OCI-LY1 (cell line): ENCODE results near the gene MACIR.

Experiments used
- H2AFZ ChIP-seq: fragments of 200-600 bp; sonication (generic), shearing (Covaris generic); 2 replicates; pipeline ENCODE4 v1.6.0; 2014; ENCODE audit warnings: antibody characterized with exemption, mild to moderate bottlenecking, low read length
- H3F3A ChIP-seq: fragments of 200-600 bp; sonication (generic), shearing (Covaris generic); 2 replicates; pipeline ENCODE4 v1.6.0; 2014; ENCODE audit warnings: mild to moderate bottlenecking, antibody characterized with exemption, low read length, moderate library complexity; ENCODE audit not compliant: insufficient read depth
- H3K27ac ChIP-seq: fragments of 200-600 bp; sonication (generic); 2 replicates; pipeline ENCODE4 v1.5.1; 2014; ENCODE audit warnings: low read length, mixed run types, mild to moderate bottlenecking, low read depth; ENCODE audit not compliant: poor library complexity, severe bottlenecking
- H3K27me3 ChIP-seq: fragments of 200-600 bp; sonication (generic); 2 replicates; pipeline ENCODE4 v1.6.0; 2014; ENCODE audit warnings: antibody characterized with exemption, mild to moderate bottlenecking, low read length, moderate library complexity; ENCODE audit not compliant: insufficient read depth
- H3K36me3 ChIP-seq: fragments of 200-600 bp; sonication (generic); 2 replicates; pipeline ENCODE4 v1.6.1; 2014; ENCODE audit warnings: mild to moderate bottlenecking, antibody characterized with exemption, low read length, moderate library complexity, mixed read lengths; ENCODE audit not compliant: insufficient read depth
- H3K4me1 ChIP-seq: fragments of 200-600 bp; sonication (generic); 2 replicates; pipeline ENCODE4 v1.5.1; 2014; ENCODE audit warnings: mild to moderate bottlenecking, low read length, moderate library complexity; ENCODE audit not compliant: insufficient read depth, severe bottlenecking
- H3K4me2 ChIP-seq: fragments of 200-600 bp; sonication (generic), shearing (Covaris generic); 2 replicates; pipeline ENCODE4 v1.6.1; 2014; ENCODE audit warnings: low read length
- H3K4me3 ChIP-seq: fragments of 200-600 bp; sonication (generic); 2 replicates; pipeline ENCODE4 v1.5.1; 2014; ENCODE audit warnings: low read length, low read depth, mild to moderate bottlenecking, mixed read lengths; ENCODE audit not compliant: poor library complexity, severe bottlenecking
- H3K79me2 ChIP-seq: fragments of 200-600 bp; shearing (Covaris generic); 2 replicates; pipeline ENCODE4 v1.6.1; 2016; ENCODE audit warnings: mixed run types, low read length, mixed read lengths; ENCODE audit not compliant: insufficient read depth
- H3K9ac ChIP-seq: fragments of 200-600 bp; sonication (generic), shearing (Covaris generic); 2 replicates; pipeline ENCODE4 v1.6.1; 2014; ENCODE audit warnings: mild to moderate bottlenecking, low read length, mixed read lengths
- H3K9me2 ChIP-seq: fragments of 200-600 bp; sonication (generic), shearing (Covaris generic); 2 replicates; pipeline ENCODE4 v1.6.1; 2014; ENCODE audit warnings: low read depth, mild to moderate bottlenecking, low read length, mixed read lengths
- H3K9me3 ChIP-seq: fragments of 200-600 bp; shearing (Covaris generic); 2 replicates; pipeline ENCODE4 v1.6.1; 2014; ENCODE audit warnings: low read length, mixed read lengths
- H4K20me1 ChIP-seq: fragments of 200-600 bp; sonication (generic), shearing (Covaris generic); 2 replicates; pipeline ENCODE4 v1.6.0; 2016; ENCODE audit warnings: mild to moderate bottlenecking, low read length; ENCODE audit not compliant: insufficient read depth
- CTCF ChIP-seq: fragments of 200-600 bp; sonication (generic), shearing (Covaris generic); IDR thresholded peaks from 2 replicates; pipeline ENCODE4 v1.5.1; 2017; ENCODE audit warnings: mild to moderate bottlenecking, antibody characterized with exemption, low read length, moderate library complexity, mixed read lengths
- EZH2 ChIP-seq: fragments of 200-600 bp; sonication (generic), shearing (Covaris generic); IDR thresholded peaks from 2 replicates; pipeline ENCODE4 v1.8.0; 2017; ENCODE audit warnings: borderline replicate concordance, mixed run types, mild to moderate bottlenecking, antibody characterized with exemption, low read length, moderate library complexity, mixed read lengths

The MACIR gene

DNA sequence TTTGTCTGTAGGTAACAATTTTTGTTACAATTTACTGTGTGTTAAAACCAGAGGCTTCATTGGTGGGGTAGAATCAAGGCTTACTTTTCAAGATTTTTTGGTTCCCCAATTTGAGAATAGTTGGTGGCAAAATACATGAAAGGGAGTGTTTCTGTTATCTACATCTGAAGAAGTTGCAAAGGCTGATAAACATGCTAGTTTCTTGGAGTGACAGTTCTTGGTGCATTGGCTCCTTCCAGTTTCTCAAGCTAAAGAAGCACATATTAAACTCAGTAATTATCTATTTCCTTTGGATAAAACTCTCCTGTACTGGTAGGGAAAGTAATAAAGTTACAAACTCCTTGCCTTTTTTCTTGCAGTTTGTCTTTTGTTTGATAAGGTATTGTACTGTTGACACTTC is 5.9 kb downstream of the MACIR start:
- Histone ChIP-seq H3K79me2 (no peaks in the 10 kb centered on the region), H3K4me1 (peaks cover 14% of the 10 kb centered on the region), H3K27ac (no peak overlapping the region), H3K4me3 (no peak overlapping the region), H2AFZ (no peak overlapping the region), H3K36me3 (no peaks in the 10 kb centered on the region), H3K4me2 (no peak overlapping the region), H4K20me1 (no peaks in the 10 kb centered on the region), H3K27me3 (no peaks in the 10 kb centered on the region), H3K9me3 (no peaks in the 10 kb centered on the region), H3K9me2 (no peaks in the 10 kb centered on the region), H3F3A (no peaks in the 10 kb centered on the region), H3K9ac (no peak overlapping the region)
- TF ChIP-seq EZH2 = no peak
- no peak for TF ChIP-seq CTCF

- Histone ChIP-seq H3K4me2 (no peak overlapping the region), H3K4me3 (no peak overlapping the region), H4K20me1 (no peaks in the 10 kb centered on the region), H3K9me3 (no peaks in the 10 kb centered on the region), H3K27ac (no peak overlapping the region), H3F3A (no peaks in the 10 kb centered on the region), H2AFZ (no peak overlapping the region), H3K79me2 (no peaks in the 10 kb centered on the region), H3K9me2 (no peaks in the 10 kb centered on the region), H3K27me3 (no peaks in the 10 kb centered on the region), H3K36me3 (no peaks in the 10 kb centered on the region), H3K9ac (no peak overlapping the region), H3K4me1 (no peaks in the 10 kb centered on the region)
- TF ChIP-seq EZH2 (no peak), CTCF (no peak)
Observed at GRCh38 chr5:103270581-103270980, 12.0 kb downstream of the MACIR start.

DNA sequence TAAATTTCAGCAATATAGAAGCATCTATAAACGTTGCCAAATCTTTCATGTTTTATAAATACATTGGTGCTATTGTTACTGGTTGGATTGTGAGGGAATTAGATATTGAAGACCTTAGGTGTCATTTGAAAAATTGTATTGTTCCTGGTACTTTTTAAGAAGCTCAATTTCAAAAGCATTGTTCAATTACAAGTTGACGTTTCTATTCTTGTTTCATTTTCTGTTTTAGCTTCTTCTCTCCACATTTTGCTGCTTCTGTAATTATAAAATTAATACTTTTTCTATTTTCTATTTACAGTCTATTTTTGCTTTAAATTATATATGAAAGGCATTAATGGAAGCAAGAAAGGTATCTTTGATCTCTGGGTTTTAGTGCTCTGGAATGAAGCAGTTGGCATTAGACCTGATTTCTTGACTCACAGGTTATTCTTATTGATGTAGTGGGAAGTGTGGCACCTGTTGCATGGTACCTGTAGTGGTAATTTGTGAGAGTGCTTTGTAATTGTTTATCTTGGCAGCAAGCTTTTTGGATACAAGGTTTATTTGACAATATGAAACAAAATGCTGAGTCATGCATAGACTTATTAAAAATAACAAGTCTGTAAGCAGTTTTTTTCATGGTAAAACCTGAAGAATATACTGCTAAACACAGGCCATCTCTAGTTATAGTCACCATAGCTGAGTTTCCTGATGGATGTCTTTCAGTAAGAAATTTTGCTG is 13.2 kb downstream of the MACIR start:
- Histone ChIP-seq H3K27ac (no peak overlapping the region), H3K27me3 (no peaks in the 10 kb centered on the region), H3F3A (no peaks in the 10 kb centered on the region), H3K4me3 (no peak overlapping the region), H3K9ac (no peak overlapping the region), H3K4me1 (no peaks in the 10 kb centered on the region), H3K4me2 (no peak overlapping the region), H3K9me2 (no peaks in the 10 kb centered on the region), H3K79me2 (no peaks in the 10 kb centered on the region), H4K20me1 (no peaks in the 10 kb centered on the region), H2AFZ (no peak overlapping the region), H3K9me3 (no peaks in the 10 kb centered on the region), H3K36me3 (0 out of 2 replicates have a peak, but pooled peaks cover 6% of the 10 kb centered on the region)
- TF ChIP-seq EZH2 = no peak
- no peak for TF ChIP-seq CTCF
